Large intestine (tissue), 12 donors: ENCODE data around the gene ENTHD1. TPM values are rescaled to one million over a fixed set of nuclear protein-coding genes. Genes with fewer than 3 reads are reported as not detected.

Experiments used
- DNase-seq, 2 donors: peaks; one replicate each; pipeline versions ENCODE4 v3.0.0 to v3.0.0-alpha.2; 2013
- H3K27ac ChIP-seq: one replicate; pipeline ENCODE4 v1.5.1; 2013; ENCODE audit warnings: low read length
- H3K27me3 ChIP-seq: 2 replicates; pipeline ENCODE4 v1.6.1; 2013; ENCODE audit warnings: low read length; ENCODE audit not compliant: control insufficient read depth, insufficient read depth
- H3K36me3 ChIP-seq: 2 replicates; pipeline ENCODE4 v1.6.1; 2013; ENCODE audit warnings: low read length; ENCODE audit not compliant: control insufficient read depth, insufficient read depth
- H3K4me1 ChIP-seq: one replicate; pipeline ENCODE4 v1.6.1; 2013; ENCODE audit warnings: low read length; ENCODE audit not compliant: control insufficient read depth, insufficient read depth
- H3K4me3 ChIP-seq: one replicate; pipeline ENCODE4 v1.5.1; 2013; ENCODE audit warnings: low read length
- H3K9me3 ChIP-seq: one replicate; pipeline ENCODE4 v1.6.1; 2013; ENCODE audit warnings: mild to moderate bottlenecking, low read depth, low read length, moderate library complexity; ENCODE audit not compliant: control insufficient read depth
- WGBS: methylation state at CpG from one replicate; pipeline ENCODE4 v1.1.5; 2013; ENCODE audit warnings: low lambda C conversion rate; ENCODE audit not compliant: insufficient coverage; 5-methylcytosine and 5-hydroxymethylcytosine counted together
- long read RNA-seq, 11 donors: transcript quantifications; one replicate each; lab custom pipeline, GENCODE V29; 2026
- polyA plus RNA-seq: library from polyadenylated mRNA; unstranded; fragments of 120-200 nt; gene quantifications from one replicate; pipeline ENCODE4 v1.2.1, GENCODE V29; 2013

ENTHD1 gene, protein sequence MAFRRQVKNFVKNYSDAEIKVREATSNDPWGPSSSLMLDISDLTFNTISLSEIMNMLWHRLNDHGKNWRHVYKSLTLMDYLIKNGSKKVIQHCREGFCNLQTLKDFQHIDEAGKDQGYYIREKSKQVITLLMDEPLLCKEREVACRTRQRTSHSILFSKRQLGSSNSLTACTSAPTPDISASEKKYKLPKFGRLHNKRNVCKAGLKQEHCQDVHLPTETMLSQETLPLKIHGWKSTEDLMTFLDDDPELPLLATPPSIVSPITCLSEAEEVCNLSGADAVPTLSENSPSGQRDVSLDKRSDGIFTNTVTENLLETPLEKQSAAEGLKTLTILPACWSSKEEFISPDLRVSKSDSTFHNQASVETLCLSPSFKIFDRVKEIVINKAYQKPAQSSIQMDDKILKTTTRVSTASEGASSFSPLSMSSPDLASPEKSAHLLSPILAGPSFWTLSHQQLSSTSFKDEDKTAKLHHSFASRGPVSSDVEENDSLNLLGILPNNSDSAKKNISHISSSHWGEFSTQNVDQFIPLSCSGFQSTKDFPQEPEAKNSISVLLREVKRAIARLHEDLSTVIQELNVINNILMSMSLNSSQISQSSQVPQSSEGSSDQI
- polyA plus RNA-seq: 0.06 TPM
- long read RNA-seq, donor 1: 0 reads
- long read RNA-seq, donor 2: 0 reads
- long read RNA-seq, donor 3: 0 reads
- long read RNA-seq, donor 4: 0 reads
- long read RNA-seq, donor 5: 0 reads
- long read RNA-seq, donor 6: 0 reads
- long read RNA-seq, donor 7: 0 reads
- long read RNA-seq, donor 8: 0 reads
- long read RNA-seq, donor 9: 0 reads
- long read RNA-seq, donor 10: 0 reads
- long read RNA-seq, donor 11: 0 reads

DNA sequence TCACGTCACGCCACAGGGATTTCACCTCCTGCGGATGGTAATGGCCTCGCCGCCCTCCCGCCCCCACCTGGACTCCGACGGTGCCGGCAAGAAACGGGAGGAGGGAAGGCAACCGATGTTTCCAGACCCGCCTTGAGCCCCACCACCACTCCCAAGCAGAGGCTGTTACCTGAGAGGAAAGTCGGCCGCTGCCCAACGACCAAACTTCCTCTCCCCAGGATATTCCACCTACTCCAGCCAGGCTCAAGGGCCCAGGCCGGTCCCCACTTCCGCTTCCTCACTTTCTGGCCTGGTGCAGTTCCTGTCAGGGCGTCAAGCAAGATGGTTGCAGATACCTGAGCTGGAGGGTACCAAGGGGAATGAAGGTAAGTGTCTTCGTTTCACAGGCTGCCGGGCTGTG lies at the start of gene ENTHD1:
Gene ENTHD1, minus strand, starts transcription at position 235 of the 400 bp plus-strand sequence. CDS start 6,012 bp downstream, outside the sequence.
- no peak for DNase-seq
- no peak within 1 kb of the TSS for H3K4me3 ChIP-seq

GRCh38 chr22:39943337-39943736 lies 49.8 kb upstream of the ENTHD1 start:
- no peaks in the 10 kb centered on the region for H3K9me3 ChIP-seq
- H3K27me3 ChIP-seq: no peaks in the 10 kb centered on the region
- peaks cover 13% of the 10 kb centered on the region for H3K4me1 ChIP-seq

More for the DNA sequence above, at the start of gene ENTHD1:
- H3K27me3 ChIP-seq: no peaks in the 10 kb centered on the region
- no peaks in the 10 kb centered on the region for H3K9me3 ChIP-seq
- no peaks in the 10 kb centered on the region for H3K4me1 ChIP-seq
- H3K27ac ChIP-seq: no peak within 1 kb of the TSS
- H3K36me3 ChIP-seq: no peaks in the 10 kb centered on the region
- no CpG with 5 or more reads among the region's 20 CpGs for WGBS

GRCh38 chr22:39942439-39943230 lies 49.1 kb upstream of the ENTHD1 start:
- 93% methylated on average over 2 of the region's 8 CpGs for WGBS
- no peaks in the 10 kb centered on the region for H3K36me3 ChIP-seq

More at GRCh38 chr22:39943337-39943736, 49.8 kb upstream of the ENTHD1 start:
- H3K27ac ChIP-seq: no peak overlapping the region
- no peak for DNase-seq
- no peaks in the 10 kb centered on the region for H3K36me3 ChIP-seq
- no CpG with 5 or more reads among the region's 5 CpGs for WGBS
- H3K4me3 ChIP-seq: no peak overlapping the region

GRCh38 chr22:39941601-39942000 lies 48.0 kb upstream of the ENTHD1 start:
- Histone ChIP-seq H3K36me3 (no peaks in the 10 kb centered on the region), H3K27ac (no peak overlapping the region), H3K4me1 (peaks cover 3% of the 10 kb centered on the region), H3K9me3 (no peaks in the 10 kb centered on the region), H3K4me3 (no peak overlapping the region), H3K27me3 (no peaks in the 10 kb centered on the region)
- WGBS: no CpG with 5 or more reads among the region's 2 CpGs
- no peak for DNase-seq

More at GRCh38 chr22:39942439-39943230, 49.1 kb upstream of the ENTHD1 start:
- Histone ChIP-seq H3K4me1 (peaks cover 13% of the 10 kb centered on the region), H3K4me3 (no peak overlapping the region), H3K27me3 (no peaks in the 10 kb centered on the region), H3K27ac (no peak overlapping the region), H3K9me3 (no peaks in the 10 kb centered on the region)
- DNase-seq: no peak

DNA sequence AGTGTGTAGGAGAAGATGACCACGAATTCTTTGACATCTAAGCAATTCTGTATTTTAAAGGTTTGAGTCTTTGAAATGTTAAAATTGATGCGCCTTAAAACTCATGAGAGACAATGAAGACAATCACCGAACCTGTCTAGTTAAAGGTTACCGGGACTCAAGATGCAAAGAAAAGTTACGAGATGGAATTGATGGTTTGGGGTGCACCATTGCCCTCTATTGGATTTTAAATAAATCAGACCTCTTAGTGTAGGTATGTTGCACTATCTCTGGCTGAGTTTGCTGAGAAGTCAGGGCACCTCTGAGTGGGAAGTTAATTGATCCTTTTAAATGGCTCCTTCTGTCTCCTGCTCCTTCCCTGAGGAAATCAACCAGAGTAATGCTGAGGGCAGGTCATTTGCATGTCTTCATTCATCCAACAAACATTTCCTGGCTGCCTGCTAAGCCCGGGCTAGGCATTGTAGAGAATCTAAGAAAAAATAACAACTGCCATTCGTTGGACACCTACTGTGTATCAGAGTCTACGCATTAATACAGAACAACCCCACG lies 47.3 kb upstream of the ENTHD1 start:
- 81% methylated on average over 3 of the region's 9 CpGs for WGBS
- H3K27ac ChIP-seq: no peak overlapping the region
- H3K36me3 ChIP-seq: no peaks in the 10 kb centered on the region
- no peaks in the 10 kb centered on the region for H3K27me3 ChIP-seq
- DNase-seq: no peak
- no peak overlapping the region for H3K4me3 ChIP-seq
- no peaks in the 10 kb centered on the region for H3K4me1 ChIP-seq
- no peaks in the 10 kb centered on the region for H3K9me3 ChIP-seq

GRCh38 chr22:39939830-39940229 lies 46.3 kb upstream of the ENTHD1 start:
- no peaks in the 10 kb centered on the region for H3K36me3 ChIP-seq
- H3K27ac ChIP-seq: no peak overlapping the region
- no peak overlapping the region for H3K4me3 ChIP-seq
- no peaks in the 10 kb centered on the region for H3K4me1 ChIP-seq
- WGBS: no CpG with 5 or more reads among the region's 3 CpGs
- DNase-seq: no peak
- no peaks in the 10 kb centered on the region for H3K27me3 ChIP-seq
- H3K9me3 ChIP-seq: no peaks in the 10 kb centered on the region

DNA sequence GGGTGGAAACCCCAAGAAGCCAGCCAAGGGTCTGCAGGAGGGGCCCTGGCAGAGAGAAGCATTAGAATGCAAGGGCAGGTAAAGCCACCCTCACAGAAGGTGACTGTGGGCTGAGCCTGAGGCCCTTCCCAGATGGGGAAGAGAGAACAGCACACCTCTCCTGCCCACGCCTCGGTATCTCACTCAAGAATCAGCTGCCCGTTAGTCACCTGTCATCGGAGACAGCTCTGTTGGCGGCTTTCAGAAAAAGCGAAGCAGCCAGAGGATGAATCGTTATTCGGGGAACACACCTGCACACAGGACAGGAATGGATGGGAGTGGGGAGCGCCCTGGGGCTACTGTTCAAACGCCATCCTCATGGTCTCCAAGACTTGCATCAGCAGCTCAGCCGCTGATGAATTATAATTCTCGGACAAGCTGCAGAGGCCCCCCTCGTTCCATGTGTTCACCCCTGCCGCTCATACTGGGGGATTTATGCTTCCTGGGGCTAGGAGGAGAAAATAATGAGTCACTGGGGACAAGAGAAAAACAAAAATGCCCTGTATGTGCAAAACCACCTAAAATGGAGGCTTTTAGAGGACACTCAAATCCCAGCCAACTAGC lies 45.0 kb upstream of the ENTHD1 start:
- DNase-seq: no peak
- Histone ChIP-seq H3K4me1 (no peaks in the 10 kb centered on the region), H3K36me3 (no peaks in the 10 kb centered on the region), H3K4me3 (no peak overlapping the region), H3K27ac (no peak overlapping the region), H3K27me3 (no peaks in the 10 kb centered on the region), H3K9me3 (no peaks in the 10 kb centered on the region)
- WGBS: no CpG with 5 or more reads among the region's 14 CpGs

DNA sequence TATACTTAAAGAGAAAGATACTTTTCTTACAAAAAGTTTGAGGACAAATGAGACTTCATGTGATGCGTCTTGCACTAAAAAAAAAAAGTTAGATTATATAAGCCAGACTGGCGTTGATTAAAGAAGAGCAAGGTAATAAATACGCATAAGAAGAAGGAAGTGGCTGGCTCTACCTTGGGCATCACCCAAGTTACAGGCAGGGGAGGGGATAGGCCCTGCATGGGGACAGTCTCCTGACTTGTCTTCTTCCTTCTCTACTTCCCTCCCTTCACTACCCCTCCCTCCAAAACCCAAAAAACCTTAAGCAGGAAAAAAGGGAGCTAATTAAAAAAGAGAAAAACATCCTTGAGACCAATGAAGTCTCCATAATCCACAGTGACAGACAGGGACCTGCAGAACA lies 44.3 kb upstream of the ENTHD1 start:
- no peaks in the 10 kb centered on the region for H3K4me1 ChIP-seq
- no peak for DNase-seq
- H3K27me3 ChIP-seq: no peaks in the 10 kb centered on the region
- H3K9me3 ChIP-seq: no peaks in the 10 kb centered on the region
- no peaks in the 10 kb centered on the region for H3K36me3 ChIP-seq
- WGBS: 76% methylated on average over 3 of the region's 3 CpGs
- no peak overlapping the region for H3K4me3 ChIP-seq
- H3K27ac ChIP-seq: no peak overlapping the region

GRCh38 chr22:39936523-39937145 lies 43.1 kb upstream of the ENTHD1 start:
- DNase-seq: no peak
- Histone ChIP-seq H3K36me3 (no peaks in the 10 kb centered on the region), H3K27ac (no peak overlapping the region), H3K9me3 (no peaks in the 10 kb centered on the region), H3K4me1 (no peaks in the 10 kb centered on the region), H3K4me3 (no peak overlapping the region), H3K27me3 (no peaks in the 10 kb centered on the region)
- WGBS: 100% methylated on average over 2 of the region's 6 CpGs
